C4-2B (cell line): ENCODE results near the gene TASP1.

ENCODE experiments used
- H3K27ac ChIP-seq: fragments of 450-650 bp; 2 replicates; pipeline ENCODE4 v1.5.1; 2017
- ZFX ChIP-seq: fragments of 450-650 bp; IDR thresholded peaks from 2 replicates; pipeline ENCODE4 v1.6.1; 2017
- TF ChIP-seq, protein P1 (sequence below): fragments of 450-650 bp; conservative IDR thresholded peaks from 2 replicates; pipeline ENCODE4 v1.5.1; 2017; ENCODE audit warnings: mild to moderate bottlenecking

TASP1 gene

DNA sequence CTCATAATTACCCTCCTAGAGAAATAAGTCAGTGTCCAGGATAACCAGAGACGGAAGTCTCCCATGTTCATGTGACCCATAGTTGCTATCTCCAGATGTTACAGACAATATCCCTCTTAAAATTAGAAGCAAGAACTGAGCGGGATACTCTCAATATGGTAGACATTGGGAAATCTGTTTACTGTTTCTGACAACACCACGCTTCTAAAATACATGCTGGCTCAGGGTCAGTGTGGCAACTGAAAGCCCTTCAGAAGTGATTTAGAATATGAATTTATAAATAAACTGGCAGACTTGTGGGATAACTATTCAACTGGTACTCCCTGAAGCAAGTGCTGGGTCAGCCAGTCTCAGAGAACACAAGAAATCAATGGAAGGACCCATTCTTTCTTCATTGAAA is 108.6 kb downstream of the TASP1 start:
- no peak overlapping the region for H3K27ac ChIP-seq
- no peak for TF ChIP-seq ZFX
- TF ChIP-seq, protein P1, sequence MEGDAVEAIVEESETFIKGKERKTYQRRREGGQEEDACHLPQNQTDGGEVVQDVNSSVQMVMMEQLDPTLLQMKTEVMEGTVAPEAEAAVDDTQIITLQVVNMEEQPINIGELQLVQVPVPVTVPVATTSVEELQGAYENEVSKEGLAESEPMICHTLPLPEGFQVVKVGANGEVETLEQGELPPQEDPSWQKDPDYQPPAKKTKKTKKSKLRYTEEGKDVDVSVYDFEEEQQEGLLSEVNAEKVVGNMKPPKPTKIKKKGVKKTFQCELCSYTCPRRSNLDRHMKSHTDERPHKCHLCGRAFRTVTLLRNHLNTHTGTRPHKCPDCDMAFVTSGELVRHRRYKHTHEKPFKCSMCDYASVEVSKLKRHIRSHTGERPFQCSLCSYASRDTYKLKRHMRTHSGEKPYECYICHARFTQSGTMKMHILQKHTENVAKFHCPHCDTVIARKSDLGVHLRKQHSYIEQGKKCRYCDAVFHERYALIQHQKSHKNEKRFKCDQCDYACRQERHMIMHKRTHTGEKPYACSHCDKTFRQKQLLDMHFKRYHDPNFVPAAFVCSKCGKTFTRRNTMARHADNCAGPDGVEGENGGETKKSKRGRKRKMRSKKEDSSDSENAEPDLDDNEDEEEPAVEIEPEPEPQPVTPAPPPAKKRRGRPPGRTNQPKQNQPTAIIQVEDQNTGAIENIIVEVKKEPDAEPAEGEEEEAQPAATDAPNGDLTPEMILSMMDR = no peak

DNA sequence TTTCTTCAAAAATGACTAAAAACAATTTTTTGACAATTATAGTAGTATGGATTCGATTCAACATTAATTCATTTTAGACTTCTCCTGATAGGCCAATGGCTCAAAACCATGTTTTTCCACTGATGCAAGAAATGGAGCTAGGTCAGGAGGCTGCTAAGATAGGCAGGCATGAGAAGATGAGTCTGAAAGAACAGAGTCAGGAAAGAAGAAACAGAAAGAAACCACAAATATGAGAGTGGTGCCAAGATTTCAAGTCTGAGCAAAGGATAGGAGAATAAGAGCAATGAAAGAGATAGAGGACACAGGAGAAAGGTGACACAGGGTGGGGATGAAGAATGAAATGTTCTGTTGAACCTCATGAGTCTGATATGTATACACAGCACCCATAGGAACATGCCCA is 112.2 kb downstream of the TASP1 start:
- H3K27ac ChIP-seq = no peak overlapping the region
- TF ChIP-seq, protein P1 = no peak
- TF ChIP-seq ZFX = no peak

DNA sequence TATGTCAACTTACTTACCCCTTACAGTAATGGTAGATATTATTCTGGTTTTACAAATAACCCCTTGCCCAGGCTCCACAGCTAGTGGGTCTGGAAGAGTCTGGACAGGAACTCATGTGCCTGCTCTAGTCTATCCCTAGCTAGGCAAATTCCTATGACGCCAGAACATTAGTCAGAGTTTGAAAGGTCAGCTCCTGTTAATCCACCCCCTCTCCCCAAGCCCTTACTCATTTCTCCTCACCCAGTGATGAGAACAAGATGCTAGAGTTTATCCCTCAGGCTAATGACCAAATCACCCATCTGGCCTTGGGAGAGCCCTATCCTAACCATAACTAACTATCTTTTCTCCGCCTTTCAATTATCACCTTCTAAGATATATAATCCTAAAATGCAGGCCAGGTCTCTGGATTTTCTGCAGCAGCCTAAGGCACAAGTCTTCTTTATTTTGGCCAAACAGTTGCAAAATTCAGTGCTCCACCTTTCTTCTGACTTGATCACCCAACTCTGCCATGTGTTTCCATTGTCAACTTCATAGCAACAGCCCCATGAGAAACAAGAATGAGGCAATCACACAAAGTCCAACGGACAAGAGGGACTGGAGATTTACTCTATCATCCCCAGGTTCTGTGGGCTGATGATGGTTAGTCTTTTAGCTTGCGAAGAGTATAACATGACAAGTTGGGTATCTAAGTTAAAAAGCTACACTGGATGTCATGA is 113.3 kb downstream of the TASP1 start:
- no peak overlapping the region for H3K27ac ChIP-seq

DNA sequence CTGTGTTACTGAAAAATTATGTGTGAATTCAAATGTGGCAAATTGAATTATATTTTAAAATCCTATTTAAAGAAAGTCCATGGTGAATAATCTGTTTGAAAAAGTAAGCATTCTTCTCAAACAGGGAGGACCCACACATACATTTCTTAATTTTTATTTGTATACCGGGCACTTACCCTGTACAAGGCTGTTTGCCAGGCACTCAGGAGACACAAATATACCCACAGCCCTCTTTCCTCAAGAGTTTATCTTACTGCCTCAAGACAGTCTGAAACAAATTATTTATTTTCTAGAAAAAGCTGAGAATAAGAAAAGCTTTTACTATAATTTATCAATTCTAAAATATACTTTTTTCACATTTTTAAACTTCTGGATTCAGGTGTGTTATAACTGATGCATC is 114.4 kb downstream of the TASP1 start:
- no peak for TF ChIP-seq ZFX
- TF ChIP-seq, protein P1 = no peak
- no peak overlapping the region for H3K27ac ChIP-seq

More for the DNA sequence above, 113.3 kb downstream of the TASP1 start:
- no peak for TF ChIP-seq ZFX
- TF ChIP-seq, protein P1 = no peak

DNA sequence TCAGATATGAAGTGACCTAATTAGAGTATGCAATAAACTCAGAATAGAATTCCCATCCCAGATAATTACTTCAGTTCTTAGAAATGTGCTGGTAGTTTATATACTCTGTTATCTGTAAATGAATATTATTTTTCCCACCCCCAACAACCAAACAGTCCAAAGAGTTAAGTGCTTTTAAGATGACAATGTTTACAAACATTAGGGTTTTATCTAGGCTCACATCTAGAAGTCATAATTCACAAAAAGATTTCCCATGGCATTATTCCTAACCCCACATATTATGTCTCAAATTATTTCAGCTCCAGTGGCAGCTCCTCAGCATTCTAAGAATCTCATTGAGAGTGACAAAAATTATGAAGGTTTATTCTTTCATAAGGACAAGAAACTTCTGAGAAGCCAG is 120.9 kb downstream of the TASP1 start:
- TF ChIP-seq ZFX = no peak
- TF ChIP-seq, protein P1 = no peak
- no peak overlapping the region for H3K27ac ChIP-seq

DNA sequence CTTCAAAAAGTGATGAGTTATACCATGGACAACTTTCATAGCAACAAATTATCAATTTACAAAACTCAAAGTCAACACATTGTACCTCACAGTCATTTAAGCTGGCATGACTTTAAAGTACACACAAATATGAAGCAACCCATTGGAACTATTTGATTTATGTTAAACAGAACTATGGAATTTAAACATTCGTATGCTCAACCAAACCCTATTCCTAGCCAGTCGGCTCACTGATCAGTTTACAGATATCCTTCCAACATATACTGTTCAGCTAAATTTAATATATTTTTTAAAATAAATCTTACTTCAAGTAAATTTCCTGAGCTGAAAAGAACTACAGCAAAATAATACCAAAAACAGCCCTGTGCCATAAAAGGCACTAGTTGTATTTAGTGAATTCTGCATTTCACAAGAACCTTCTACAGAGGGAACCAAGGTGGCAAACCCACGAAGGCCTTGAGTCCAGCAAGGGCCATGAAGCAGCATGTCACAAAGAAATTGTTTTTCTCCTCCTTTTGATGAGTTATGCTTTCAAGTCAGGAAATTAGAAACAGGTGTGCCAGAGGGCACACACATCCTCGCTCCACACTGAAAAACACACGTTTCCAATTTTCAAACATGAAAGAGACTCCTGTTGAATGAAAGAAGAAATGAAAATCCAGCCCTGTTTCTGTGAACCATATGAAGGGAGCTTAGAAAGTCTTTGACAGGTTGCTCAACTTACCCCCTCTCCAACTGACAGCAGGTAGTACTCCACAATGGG is 122.8 kb downstream of the TASP1 start:
- no peak overlapping the region for H3K27ac ChIP-seq
- TF ChIP-seq ZFX = no peak
- TF ChIP-seq, protein P1 = no peak

DNA sequence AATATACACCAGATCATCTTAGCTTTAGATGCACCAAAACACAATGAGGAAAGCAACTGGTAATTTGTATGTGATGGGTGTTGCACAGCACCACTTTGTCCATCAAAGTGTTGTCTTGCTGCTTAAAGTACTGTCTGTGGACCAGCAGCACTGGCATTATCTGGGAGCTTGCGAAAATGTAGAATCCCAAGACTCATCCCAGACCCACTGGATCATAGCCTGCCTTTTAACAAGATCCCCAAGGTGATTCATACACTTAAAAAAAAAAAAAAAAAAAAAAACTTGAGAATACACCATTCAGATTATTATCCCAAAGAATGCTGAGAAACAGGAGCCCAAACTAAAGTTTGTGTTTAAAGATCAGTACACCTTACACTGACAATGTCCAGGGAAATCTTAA is 123.4 kb downstream of the TASP1 start:
- no peak overlapping the region for H3K27ac ChIP-seq
- TF ChIP-seq, protein P1 = no peak
- no peak for TF ChIP-seq ZFX
